Parathyroid adenoma (tissue), 2 donors: Measurements from ENCODE around the gene BID.

Experiments
- H2AFZ ChIP-seq: fragments of 300-600 bp; sonication (generic); one replicate; pipeline ENCODE4 v1.7.0; 2017; ENCODE audit warnings: antibody characterized with exemption, mild to moderate bottlenecking
- H3K27ac ChIP-seq: fragments of 300-600 bp; sonication (generic); one replicate; pipeline ENCODE4 v1.7.0; 2017
- H3K27me3 ChIP-seq: fragments of 300-600 bp; sonication (generic); one replicate; pipeline ENCODE4 v1.7.0; 2017; ENCODE audit warnings: low read length; ENCODE audit not compliant: control insufficient read depth, insufficient read depth
- H3K36me3 ChIP-seq: fragments of 300-600 bp; sonication (generic); one replicate; pipeline ENCODE4 v1.7.0; 2017; ENCODE audit warnings: low read length; ENCODE audit not compliant: control insufficient read depth, insufficient read depth
- H3K4me1 ChIP-seq: fragments of 300-600 bp; sonication (generic); one replicate; pipeline ENCODE4 v1.7.0; 2017; ENCODE audit warnings: control low read depth
- H3K4me2 ChIP-seq: fragments of 300-600 bp; sonication (generic); one replicate; pipeline ENCODE4 v1.7.0; 2017; ENCODE audit warnings: low read length
- H3K4me3 ChIP-seq: fragments of 300-600 bp; sonication (generic); one replicate; pipeline ENCODE4 v1.7.0; 2017; ENCODE audit warnings: low read depth, low read length
- H3K79me2 ChIP-seq: fragments of 300-600 bp; sonication (generic); one replicate; pipeline ENCODE4 v1.7.0; 2017; ENCODE audit warnings: control low read depth
- H3K9ac ChIP-seq: fragments of 300-600 bp; sonication (generic); one replicate; pipeline ENCODE4 v1.7.0; 2017; ENCODE audit warnings: mild to moderate bottlenecking
- H3K9me3 ChIP-seq: fragments of 300-600 bp; sonication (generic); one replicate; pipeline ENCODE4 v1.7.0; 2017; ENCODE audit warnings: low read length; ENCODE audit not compliant: control insufficient read depth
- TF ChIP-seq, protein P1 (sequence below): fragments of 300-600 bp; sonication (generic); IDR thresholded peaks from one replicate; pipeline ENCODE4 v1.7.0; 2017; ENCODE audit warnings: antibody characterized with exemption, mild to moderate bottlenecking
- donor health status: primary hyperparathyroidism.

The BID gene

DNA sequence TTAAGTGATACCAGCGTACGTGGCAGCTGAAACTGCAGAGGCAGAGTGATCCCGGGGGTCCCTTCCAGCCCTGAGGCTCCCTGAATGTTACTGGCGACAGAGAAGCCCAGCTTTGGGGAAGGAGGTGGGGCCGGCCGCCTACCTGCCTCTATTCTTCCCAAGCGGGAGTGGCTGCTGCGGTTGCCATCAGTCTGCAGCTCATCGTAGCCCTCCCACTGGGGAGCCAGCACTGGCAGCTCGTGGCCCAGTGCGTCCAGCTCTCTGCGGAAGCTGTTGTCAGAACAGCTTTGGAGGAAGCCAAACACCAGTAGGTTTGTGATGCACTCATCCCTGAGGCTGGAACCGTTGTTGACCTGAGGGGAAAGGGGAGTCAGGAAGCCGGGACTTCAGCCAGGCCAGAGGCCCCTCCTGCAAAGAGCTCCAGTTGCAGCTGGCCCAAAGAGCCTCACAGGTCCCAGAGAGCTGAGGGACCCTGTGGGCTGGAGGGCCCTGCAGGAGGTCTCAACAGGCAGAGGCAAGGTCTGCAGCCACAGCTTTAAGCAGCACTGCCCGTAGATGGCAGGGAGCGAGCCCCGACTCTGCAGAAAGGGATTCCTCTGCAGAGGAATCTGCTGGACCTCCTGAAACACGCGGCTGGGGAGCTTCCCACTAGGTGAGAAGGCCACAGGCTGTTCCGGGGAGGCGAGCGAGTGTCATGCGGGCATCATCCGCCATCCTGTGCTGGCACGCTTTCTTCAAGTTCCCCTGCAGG is 30.4 kb downstream of the BID start:
- Histone ChIP-seq H3K27me3 (no peaks in the 10 kb centered on the region), H3K4me1 (peaks cover 4% of the 10 kb centered on the region), H3K4me2 (no peak overlapping the region), H3K4me3 (no peak overlapping the region), H3K27ac (no peak overlapping the region), H3K36me3 (no peaks in the 10 kb centered on the region), H3K9ac (no peak overlapping the region), H3K79me2 (no peaks in the 10 kb centered on the region), H2AFZ (peak overlapping the region; percentile 50), H3K9me3 (no peaks in the 10 kb centered on the region)
- TF ChIP-seq, protein P1, sequence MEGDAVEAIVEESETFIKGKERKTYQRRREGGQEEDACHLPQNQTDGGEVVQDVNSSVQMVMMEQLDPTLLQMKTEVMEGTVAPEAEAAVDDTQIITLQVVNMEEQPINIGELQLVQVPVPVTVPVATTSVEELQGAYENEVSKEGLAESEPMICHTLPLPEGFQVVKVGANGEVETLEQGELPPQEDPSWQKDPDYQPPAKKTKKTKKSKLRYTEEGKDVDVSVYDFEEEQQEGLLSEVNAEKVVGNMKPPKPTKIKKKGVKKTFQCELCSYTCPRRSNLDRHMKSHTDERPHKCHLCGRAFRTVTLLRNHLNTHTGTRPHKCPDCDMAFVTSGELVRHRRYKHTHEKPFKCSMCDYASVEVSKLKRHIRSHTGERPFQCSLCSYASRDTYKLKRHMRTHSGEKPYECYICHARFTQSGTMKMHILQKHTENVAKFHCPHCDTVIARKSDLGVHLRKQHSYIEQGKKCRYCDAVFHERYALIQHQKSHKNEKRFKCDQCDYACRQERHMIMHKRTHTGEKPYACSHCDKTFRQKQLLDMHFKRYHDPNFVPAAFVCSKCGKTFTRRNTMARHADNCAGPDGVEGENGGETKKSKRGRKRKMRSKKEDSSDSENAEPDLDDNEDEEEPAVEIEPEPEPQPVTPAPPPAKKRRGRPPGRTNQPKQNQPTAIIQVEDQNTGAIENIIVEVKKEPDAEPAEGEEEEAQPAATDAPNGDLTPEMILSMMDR = no peak

- Histone ChIP-seq H3K9me3 (no peaks in the 10 kb centered on the region), H3K27ac (no peak overlapping the region), H3K9ac (no peak overlapping the region), H3K4me1 (peaks cover 4% of the 10 kb centered on the region), H3K79me2 (no peaks in the 10 kb centered on the region), H2AFZ (no peak overlapping the region), H3K36me3 (no peaks in the 10 kb centered on the region), H3K4me2 (no peak overlapping the region), H3K27me3 (no peaks in the 10 kb centered on the region), H3K4me3 (no peak overlapping the region)
- TF ChIP-seq, protein P1 = peak; percentile 55
Observed at GRCh38 chr22:17742527-17742902, 31.8 kb downstream of the BID start.

DNA sequence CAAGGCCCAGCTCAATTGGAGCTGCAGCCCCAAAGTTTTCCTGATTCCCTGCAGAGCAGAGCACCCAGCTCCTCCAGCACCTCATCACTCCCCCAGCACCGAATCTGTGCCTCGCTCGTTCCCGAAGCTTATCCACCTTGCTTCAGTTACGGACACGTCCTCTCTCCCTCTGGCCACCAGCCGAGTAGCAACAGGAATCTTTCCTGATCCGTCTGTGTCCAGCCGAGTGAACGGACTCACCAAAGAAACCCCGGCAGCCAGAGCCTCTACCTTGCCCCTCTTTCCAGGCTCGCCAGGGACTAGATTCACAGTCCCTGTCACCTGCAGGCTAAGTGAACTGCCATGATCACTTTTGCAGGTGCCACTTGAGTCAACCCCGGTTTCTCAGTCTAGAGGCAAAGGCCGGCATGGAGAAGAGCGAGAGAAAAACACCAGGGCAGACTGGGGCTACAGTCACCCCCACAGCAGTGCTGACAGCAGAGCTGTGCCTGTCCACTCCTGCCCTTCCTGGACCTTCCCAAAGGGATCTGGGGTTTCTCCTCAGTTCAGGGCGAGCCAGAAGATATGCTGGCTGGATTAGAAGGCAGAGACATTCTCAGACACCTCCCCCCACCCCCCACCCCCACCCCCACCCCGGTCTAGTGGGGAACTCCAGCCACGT is 32.3 kb downstream of the BID start:
- TF ChIP-seq, protein P1 = no peak
- H3K9me3 ChIP-seq = no peaks in the 10 kb centered on the region
- no peak overlapping the region for H3K4me2 ChIP-seq
- no peak overlapping the region for H3K4me3 ChIP-seq
- no peak overlapping the region for H3K27ac ChIP-seq
- H3K36me3 ChIP-seq = no peaks in the 10 kb centered on the region
- H3K27me3 ChIP-seq = no peaks in the 10 kb centered on the region
- no peak overlapping the region for H2AFZ ChIP-seq
- H3K79me2 ChIP-seq = no peaks in the 10 kb centered on the region
- H3K4me1 ChIP-seq = peaks cover 4% of the 10 kb centered on the region
- no peak overlapping the region for H3K9ac ChIP-seq

DNA sequence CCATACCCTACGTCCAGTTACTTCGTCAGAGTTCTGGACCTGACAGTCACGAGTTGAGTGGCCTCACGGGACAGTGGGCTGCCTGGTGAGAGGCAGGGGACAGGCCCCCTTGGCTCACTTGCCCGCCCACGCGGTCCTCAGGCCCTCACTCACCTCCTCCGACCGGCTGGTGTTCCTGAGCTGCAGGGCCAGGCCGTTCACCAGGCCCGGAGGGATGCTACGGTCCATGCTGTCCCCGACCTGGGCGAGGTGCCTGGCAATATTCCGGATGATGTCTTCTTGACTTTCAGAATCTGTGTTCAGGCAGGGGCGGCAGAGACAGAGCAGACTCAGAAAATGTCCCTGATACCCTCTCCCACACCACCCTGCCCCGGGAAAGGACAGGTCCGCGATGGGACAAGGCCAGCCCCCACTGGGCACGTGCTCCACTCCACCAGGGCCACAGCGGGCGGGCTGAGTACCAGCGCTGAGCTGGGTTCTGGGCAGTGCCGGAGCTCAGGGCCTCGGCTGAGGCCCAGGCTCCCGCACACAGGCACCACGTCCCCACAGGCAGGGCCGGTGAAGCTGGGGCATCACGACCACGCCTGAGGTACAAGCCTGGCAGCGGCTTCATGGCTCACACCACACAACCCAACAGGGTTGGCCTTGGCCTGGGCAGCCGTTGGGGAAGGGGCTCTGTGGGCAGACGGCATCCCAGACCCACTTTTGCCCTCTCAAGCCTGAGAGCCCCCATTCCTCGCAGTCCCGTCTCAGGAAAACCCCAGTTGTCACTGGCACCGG is 34.9 kb downstream of the BID start:
- Histone ChIP-seq H3K79me2 (no peaks in the 10 kb centered on the region), H3K36me3 (no peaks in the 10 kb centered on the region), H3K27me3 (no peaks in the 10 kb centered on the region), H3K4me3 (no peak overlapping the region), H3K9me3 (no peaks in the 10 kb centered on the region), H3K4me1 (peaks cover 4% of the 10 kb centered on the region), H3K9ac (no peak overlapping the region), H2AFZ (no peak overlapping the region), H3K27ac (no peak overlapping the region), H3K4me2 (no peak overlapping the region)
- TF ChIP-seq, protein P1 = no peak
